Measurements from ENCODE around the gene UBXN1.
A peak's percentile ranks its signal among the peaks of the same experiment; 100 is the strongest.

The UBXN1 gene

DNA sequence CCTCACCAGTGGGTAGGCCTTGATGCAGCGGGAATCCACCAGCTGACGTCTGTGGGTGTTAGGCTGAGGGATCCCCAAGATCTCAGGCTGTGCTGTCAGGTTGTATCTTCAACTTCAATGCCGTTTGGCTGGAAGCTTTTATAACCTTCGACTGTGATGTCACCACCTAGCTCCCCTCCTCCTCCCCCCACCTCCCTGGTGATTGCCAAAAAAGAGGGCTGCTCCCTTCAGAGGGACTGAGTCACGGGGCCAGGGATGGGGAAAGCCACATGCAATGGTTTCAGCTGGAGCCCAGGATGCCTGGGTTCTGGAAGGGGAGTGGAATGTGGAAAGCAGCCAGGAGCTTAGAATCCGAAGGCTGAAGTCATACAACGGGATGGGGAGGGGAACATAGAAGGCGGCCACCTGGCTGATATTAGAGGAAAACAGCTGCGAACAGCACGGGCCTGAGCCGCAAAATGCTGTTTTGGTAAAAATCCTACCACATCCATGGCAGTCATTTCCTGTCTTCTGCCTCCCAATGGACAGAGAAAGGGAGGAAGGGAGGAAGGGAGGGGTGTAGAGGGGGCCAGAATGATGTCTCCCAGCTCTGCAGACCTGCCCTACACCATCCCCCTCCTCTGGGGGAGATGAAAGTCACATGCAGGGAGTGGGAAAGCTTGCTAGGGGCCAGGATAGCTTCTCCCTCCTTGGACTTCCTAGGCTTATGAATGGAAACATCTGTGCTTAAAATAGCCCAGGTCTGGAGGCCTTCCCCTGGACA, 10.7 kb upstream of the UBXN1 start, which contains the start of gene LRRN4CL:
Gene LRRN4CL, minus strand, starts transcription at position 110 of the 763 bp plus-strand sequence. CDS start 1,022 bp downstream, outside the sequence.
- CTCF ChIA-PET: interaction anchor here (0.6 to 10.7 kb wide), 13 partner anchors 8 to 310 kb away, joined by 3 to 152 read pairs (median 6); partner anchors contain the start of genes BSCL2, GNG3, LBHD1 and TUT1
- H3K4me3 ChIP-seq (ENCODE audit: low read depth, low read length): peak within 1 kb of the TSS; percentile 45
- TF ChIP-seq, protein P1, sequence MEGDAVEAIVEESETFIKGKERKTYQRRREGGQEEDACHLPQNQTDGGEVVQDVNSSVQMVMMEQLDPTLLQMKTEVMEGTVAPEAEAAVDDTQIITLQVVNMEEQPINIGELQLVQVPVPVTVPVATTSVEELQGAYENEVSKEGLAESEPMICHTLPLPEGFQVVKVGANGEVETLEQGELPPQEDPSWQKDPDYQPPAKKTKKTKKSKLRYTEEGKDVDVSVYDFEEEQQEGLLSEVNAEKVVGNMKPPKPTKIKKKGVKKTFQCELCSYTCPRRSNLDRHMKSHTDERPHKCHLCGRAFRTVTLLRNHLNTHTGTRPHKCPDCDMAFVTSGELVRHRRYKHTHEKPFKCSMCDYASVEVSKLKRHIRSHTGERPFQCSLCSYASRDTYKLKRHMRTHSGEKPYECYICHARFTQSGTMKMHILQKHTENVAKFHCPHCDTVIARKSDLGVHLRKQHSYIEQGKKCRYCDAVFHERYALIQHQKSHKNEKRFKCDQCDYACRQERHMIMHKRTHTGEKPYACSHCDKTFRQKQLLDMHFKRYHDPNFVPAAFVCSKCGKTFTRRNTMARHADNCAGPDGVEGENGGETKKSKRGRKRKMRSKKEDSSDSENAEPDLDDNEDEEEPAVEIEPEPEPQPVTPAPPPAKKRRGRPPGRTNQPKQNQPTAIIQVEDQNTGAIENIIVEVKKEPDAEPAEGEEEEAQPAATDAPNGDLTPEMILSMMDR (IDR thresholded peaks at IDR 0.05; ENCODE audit: insufficient read depth, low read length, missing control alignments): no peak
- POLR2A ChIA-PET: interaction anchor here (0.8 to 3.6 kb wide), 14 partner anchors 9 to 152 kb away, joined by 3 to 43 read pairs (median 5); partner anchors contain the start of genes B3GAT3, BSCL2, C11orf98 and CSKMT
- no peak for DNase-seq (ENCODE audit: low read depth, low spot score)

DNA sequence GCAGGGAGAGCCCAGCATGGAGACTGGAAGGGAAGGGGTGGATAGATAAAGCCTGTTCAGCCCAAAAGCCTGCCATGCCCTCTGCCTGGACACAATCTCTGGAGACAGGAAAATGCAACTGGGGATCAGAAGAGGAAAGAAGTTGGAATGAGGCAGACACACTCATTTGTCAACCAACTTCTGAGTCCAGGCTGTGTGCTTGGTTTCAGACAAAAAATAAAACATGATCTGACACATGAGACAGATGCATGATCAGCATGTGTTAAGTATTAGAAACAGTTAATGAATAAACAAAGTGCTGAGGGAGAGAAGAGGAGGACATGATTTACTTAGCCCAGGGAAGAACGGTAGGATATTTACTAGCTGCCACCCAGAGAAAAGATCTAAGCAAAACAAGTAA, 9.6 kb upstream of the UBXN1 start:
- peak overlapping the region; percentile 9; the same call in 1 of the 2 replicates for H3K4me3 ChIP-seq (ENCODE audit: low read depth, low read length)
- ChIA-PET CTCF (interaction anchor here (1.2 to 10.7 kb wide), 7 partner anchors 7 to 295 kb away, joined by 3 to 152 read pairs (median 8); partner anchors contain the start of genes BSCL2, GNG3, LBHD1 and UBXN1), POLR2A (interaction anchor here (2.0 to 3.6 kb wide), 4 partner anchors 18 to 153 kb away, joined by 6 to 43 read pairs (median 12); partner anchors contain the start of genes BSCL2, C11orf98 and CSKMT)
- TF ChIP-seq, protein P1 (IDR thresholded peaks at IDR 0.05; ENCODE audit: insufficient read depth, low read length, missing control alignments): no peak
- DNase-seq (ENCODE audit: low read depth, low spot score): no peak

DNA sequence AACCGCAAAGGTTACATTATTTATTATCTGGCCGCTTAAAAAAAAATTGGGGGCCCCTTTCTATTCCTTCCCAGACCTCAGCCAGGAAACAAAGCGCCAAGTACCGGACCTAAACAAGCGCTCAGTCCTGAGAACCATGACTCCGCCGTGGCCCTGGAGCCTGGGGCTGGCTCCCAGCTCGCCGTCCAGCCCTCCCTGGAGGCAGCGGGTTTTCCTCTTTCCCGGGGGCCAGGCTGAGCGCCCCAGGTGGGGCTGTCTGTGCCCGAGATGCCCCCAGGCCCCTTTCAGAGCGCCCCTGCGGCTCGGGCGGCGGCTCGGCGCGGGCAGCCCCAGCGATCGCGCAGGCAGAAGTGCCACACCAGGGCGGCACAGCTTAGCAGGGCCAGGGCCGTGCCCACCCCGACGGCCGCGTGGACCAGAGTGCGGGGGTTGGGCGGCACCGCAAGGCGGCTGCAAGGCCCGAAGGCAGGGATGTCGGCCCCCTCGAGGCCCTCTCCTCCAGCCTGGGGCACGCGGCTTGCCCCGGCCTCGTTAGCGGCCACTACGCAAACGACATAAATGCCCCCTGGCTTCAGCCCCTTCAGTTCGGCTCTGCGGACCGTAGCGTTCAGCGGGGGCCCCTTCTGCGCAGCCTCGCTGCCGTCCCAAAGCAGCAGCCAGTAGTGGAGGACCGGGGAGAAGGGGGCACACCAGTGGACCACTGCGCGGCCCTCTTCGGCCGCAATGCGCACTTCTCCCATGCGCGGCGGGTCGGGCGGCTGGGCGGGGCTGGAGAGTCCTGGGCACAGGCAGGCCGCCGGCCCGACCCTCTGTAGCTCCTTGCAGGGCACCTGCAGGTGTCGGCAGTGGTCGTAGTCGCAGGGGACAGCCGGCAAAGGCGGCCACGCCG, 8.9 kb upstream of the UBXN1 start:
- ChIA-PET CTCF (interaction anchor here (1.1 to 10.7 kb wide), 7 partner anchors 6 to 294 kb away, joined by 3 to 152 read pairs (median 6); partner anchors contain the start of genes BSCL2, GNG3, LBHD1 and UBXN1), POLR2A (interaction anchor here (1.1 to 3.6 kb wide), 2 partner anchors 23 kb away, joined by 3 to 43 read pairs; partner anchors contain the start of genes C11orf98 and CSKMT)
- DNase-seq (ENCODE audit: low read depth, low spot score): no peak
- peak overlapping the region; percentile 9; the same call in 1 of the 2 replicates for H3K4me3 ChIP-seq (ENCODE audit: low read depth, low read length)
- TF ChIP-seq, protein P1 (IDR thresholded peaks at IDR 0.05; ENCODE audit: insufficient read depth, low read length, missing control alignments): no peak

DNA sequence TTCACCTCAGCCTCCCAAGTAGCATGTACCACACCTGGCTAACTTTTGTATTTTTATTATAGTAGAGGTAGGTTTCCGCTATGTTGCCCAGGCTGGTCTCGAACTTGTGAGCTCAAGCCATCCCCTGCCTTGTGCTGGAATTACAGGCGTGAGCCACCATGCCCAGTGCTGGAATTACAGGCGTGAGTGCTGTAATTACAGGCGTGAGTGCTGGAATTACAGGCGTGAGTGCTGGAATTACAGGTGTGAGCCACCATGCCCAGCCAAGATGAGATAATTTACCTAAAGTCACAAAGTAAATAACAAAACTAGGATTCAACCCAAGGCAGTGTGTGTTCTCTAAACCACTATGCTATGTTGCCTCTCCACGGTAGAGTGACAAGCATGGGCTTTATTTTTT, 3.6 kb upstream of the UBXN1 start:
- POLR2A ChIA-PET: no interaction called here
- TF ChIP-seq, protein P1 (IDR thresholded peaks at IDR 0.05; ENCODE audit: insufficient read depth, low read length, missing control alignments): no peak
- H3K4me3 ChIP-seq (ENCODE audit: low read depth, low read length): no peak overlapping the region
- CTCF ChIA-PET: interaction anchor here (0.7 to 7.4 kb wide), 2 partner anchors 10 to 112 kb away, joined by 3 to 128 read pairs; partner anchors contain the start of gene LRRN4CL
- DNase-seq (ENCODE audit: low read depth, low spot score): no peak

DNA sequence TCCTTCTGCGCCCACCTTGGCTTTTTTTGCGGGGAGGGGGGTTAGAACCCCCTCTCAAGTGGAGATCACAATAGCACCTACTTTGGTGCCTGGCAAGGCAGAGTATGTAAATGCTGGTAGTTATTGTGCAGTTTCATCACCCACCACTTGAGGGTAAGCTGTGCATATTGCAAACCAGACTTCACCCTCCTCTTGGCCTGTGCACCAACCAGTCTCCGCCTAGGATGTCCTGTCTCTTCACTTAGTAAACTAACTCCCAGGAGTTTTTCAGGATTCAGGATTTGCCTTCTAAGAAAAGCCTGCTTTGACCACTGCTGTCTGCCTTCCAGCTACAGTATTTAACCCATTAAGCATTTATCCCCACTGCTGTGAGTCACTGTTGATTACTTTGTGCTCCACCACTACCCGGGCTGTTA, 2.0 kb upstream of the UBXN1 start:
- TF ChIP-seq, protein P1 (IDR thresholded peaks at IDR 0.05; ENCODE audit: insufficient read depth, low read length, missing control alignments): peak; percentile 70
- ChIA-PET CTCF (interaction anchor here (0.6 to 7.4 kb wide), 29 partner anchors 10 to 298 kb away, joined by 3 to 128 read pairs (median 4); partner anchors contain the start of genes BSCL2, C11orf98, CSKMT and GNG3), POLR2A (interaction anchor here (0.6 to 3.8 kb wide), 7 partner anchors 9 to 568 kb away, joined by 3 to 42 read pairs (median 6); partner anchors contain the start of genes BSCL2, C11orf98, CSKMT and GNG3)
- H3K4me3 ChIP-seq (ENCODE audit: low read depth, low read length): no peak overlapping the region
- no peak for DNase-seq (ENCODE audit: low read depth, low spot score)
